Fibroblast of mammary gland (primary cell): Measurements from ENCODE around the gene SWAP70.
A peak's percentile ranks its signal among the peaks of the same experiment; 100 is the strongest.
"Not testable (repeated sequence)": the region's sequence is repeated elsewhere in the genome, so short reads cannot be mapped to it uniquely, and the experiment has no call there.

Experiments
- DNase-seq: peaks from one replicate; pipeline ENCODE4 v3.0.0-alpha.2; 2010; ENCODE audit warnings: low read depth
- H3K4me3 ChIP-seq: 2 replicates; pipeline ENCODE4 v1.5.1; 2011; ENCODE audit warnings: low read depth, mild to moderate bottlenecking, low read length, moderate library complexity; ENCODE audit not compliant: control insufficient read depth
- TF ChIP-seq, protein P1 (sequence below): conservative IDR thresholded peaks from 2 replicates; pipeline ENCODE4 v1.5.1; 2011; ENCODE audit warnings: low read depth, low read length, inconsistent platforms; ENCODE audit not compliant: control insufficient read depth, insufficient read depth

The SWAP70 gene

DNA sequence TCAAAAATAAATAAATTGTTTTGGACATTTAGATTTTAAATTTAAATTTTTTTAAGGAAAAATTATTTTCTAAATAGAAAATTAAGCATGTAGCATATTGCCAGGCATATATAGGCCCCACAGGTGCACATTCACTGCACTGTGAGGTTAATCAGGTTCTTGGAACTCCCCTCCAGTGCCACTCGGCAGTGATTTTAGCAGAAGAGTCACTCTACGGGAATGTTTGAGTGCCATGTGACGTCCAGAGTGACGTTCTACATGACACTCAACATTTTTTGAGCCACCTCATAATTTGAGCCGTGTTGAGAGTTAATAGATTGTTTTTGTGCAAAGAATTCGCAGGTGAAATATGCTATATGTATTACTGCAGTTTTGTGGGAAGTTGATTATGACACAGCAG lies 77.4 kb downstream of the SWAP70 start:
- H3K4me3 ChIP-seq: no peak overlapping the region
- DNase-seq: no peak
- TF ChIP-seq, protein P1, sequence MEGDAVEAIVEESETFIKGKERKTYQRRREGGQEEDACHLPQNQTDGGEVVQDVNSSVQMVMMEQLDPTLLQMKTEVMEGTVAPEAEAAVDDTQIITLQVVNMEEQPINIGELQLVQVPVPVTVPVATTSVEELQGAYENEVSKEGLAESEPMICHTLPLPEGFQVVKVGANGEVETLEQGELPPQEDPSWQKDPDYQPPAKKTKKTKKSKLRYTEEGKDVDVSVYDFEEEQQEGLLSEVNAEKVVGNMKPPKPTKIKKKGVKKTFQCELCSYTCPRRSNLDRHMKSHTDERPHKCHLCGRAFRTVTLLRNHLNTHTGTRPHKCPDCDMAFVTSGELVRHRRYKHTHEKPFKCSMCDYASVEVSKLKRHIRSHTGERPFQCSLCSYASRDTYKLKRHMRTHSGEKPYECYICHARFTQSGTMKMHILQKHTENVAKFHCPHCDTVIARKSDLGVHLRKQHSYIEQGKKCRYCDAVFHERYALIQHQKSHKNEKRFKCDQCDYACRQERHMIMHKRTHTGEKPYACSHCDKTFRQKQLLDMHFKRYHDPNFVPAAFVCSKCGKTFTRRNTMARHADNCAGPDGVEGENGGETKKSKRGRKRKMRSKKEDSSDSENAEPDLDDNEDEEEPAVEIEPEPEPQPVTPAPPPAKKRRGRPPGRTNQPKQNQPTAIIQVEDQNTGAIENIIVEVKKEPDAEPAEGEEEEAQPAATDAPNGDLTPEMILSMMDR: no peak

DNA sequence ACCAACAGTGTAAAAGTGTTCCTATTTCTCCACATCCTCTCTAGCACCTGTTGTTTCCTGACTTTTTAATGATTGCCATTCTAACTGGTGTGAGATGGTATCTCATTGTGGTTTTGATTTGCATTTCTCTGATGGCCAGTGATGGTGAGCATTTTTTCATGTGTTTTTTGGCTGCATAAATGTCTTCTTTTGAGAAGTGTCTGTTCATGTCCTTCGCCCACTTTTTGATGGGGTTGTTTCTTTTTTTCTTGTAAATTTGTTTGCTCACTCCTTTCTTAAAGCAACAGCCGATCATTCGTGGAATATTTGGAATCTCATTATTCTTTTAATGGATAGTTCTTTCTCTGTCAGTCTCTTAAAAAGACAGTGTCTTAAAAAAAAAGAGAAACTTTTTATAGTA lies 79.6 kb downstream of the SWAP70 start:
- not testable (repeated sequence) for H3K4me3 ChIP-seq, DNase-seq

DNA sequence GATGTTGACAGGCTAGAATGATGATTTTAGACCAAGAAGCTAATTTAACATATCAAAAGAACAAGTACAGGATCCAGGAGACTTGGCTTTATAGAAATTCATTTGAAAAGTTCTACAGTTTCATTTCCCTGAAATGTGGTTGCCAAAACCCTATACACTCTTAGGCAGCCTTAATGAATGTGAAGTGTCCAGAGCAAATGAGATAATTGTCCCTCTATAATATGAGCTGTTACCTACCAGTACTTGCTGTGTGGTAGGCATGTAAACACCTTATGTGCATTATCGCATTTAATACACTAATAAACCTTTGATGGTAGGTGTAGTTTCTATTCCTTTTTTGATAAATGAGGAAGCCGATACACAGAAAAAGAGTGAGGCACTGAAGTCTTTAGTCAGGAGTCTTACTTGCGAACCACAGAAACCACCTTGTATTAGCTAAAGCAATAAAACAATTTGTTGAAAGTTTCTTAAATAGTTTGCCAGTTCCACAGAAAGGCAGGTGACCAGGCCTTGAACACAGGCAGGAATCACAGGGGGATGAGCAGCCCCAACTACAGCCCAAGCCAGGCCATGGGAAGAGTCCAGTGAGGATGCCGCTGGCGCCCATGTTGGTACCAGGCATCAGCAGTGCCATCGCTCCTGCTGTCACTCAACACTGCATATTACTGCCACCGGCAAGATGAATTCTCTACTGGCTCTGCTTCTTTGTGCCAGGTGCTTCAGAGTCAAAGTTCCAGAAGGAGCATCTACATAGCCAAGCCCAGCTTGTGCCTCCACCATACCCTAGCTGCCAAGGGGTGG lies 81.7 kb downstream of the SWAP70 start:
- TF ChIP-seq, protein P1: no peak
- H3K4me3 ChIP-seq: no peak overlapping the region
- no peak for DNase-seq

DNA sequence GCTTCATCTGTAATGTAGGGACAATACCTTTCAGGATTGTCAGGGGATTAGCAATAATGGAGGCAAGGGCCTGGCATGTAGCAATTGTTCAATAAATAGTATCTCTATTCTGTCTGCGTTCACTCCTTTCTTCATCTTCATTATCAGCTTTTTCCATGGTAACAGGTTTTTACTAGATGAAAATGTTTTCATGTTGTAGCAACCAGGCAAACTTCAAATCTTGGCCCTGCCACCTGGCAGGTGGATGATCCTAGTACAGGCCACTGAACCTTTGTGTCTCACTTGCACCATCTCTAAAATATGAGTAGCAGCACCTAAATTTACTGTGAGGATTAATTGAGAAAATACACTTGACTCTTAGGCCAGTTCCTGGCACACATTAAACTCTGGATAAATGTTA lies 83.4 kb downstream of the SWAP70 start:
- DNase-seq: no peak
- TF ChIP-seq, protein P1: no peak
- no peak overlapping the region for H3K4me3 ChIP-seq

DNA sequence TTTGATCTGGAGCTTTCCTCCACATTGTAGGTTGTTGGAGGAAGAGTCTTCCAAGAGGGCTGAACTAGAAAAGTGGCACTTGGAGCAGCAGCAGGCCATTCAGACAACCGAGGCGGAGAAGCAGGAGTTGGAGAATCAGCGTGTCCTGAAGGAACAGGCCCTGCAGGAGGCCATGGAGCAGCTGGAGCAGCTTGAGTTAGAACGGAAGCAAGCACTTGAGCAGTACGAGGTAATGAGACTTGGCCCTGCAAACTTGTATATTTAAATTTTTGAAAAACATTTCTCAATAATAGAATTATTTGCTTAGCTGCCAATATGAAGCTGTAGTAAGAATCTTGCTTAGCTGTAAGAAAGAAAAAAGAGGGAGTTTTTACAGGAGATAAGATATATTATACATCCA lies 84.0 kb downstream of the SWAP70 start:
- DNase-seq: no peak
- H3K4me3 ChIP-seq: no peak overlapping the region
- TF ChIP-seq, protein P1: no peak

DNA sequence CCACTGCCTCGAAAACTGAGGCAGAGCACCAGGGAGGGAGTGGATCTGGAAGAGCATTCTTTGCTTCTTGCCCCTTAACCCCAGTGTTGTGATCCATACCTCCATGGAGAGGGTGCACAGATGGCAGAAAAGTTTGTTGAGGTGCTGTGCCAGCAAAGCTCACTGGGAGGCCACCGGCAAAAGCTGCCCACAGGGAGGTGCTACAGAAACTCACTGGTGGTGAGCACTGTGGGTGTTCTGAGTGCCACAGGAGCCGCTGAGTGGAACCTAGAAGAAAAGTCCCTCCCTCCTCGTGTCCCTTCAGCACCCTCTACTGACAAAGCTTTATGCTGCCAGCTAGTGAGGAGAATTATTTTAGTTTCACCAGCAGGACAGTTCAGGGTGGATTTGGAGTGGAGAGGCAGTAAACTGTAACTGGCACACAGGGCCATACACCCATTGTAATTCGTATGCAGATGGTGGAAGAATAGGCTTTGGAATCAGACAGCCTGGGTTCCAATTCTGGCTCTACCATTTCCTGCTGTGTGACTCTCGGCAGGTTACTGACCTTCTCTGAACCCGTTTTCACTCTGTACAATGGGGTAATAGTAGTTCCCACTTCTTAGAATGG lies 84.6 kb downstream of the SWAP70 start:
- TF ChIP-seq, protein P1: peak; percentile 69
- H3K4me3 ChIP-seq: no peak overlapping the region
- peak; percentile 78 for DNase-seq

DNA sequence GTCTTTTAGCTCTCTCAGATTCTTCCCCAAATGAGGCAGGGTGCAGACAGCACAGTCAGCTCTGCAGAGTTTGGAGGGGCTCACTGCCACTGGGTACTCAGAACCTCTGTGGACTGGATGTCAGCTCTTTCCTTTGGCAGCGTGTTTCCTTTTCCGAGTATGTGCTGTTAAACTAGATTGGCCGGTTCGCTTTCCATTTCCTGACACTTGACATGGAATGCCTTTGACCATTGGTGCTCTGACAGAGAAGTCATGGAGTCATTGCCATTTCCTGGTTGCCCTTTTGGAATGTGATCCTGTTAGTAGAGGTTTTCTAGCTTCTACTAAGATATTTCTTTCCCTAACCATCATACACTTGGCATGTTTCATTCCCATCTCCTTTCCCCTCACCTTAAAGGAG lies 86.7 kb downstream of the SWAP70 start:
- DNase-seq: no peak
- H3K4me3 ChIP-seq: no peak overlapping the region
- TF ChIP-seq, protein P1: no peak
